ENCODE data around the gene ADAMTS17.

ADAMTS17 gene

DNA sequence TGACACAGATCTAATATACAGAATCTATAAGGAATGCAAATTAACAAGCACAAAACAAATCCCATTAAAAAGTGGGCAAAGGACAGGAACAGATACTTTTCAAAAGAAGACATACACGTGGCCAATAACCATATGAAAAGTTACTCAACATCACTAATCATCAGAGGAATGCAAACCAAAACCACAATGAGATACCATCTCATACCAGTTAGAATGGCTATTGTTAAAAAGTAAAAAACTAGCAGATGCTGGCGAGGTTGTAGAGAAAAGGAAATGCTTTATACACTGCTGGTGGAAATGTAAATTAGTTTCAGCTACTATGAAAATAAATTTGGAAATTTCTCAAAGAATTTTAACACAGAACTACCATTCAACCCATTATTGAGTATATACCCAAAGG, 50.7 kb downstream of the ADAMTS17 start:
- peaks cover 11% of the 10 kb centered on the region for H3K9me3 ChIP-seq (ENCODE audit: control insufficient read depth, insufficient read depth, low read depth, low read length)
- no peak overlapping the region for H3K27ac ChIP-seq (ENCODE audit: low read depth, low read length)
- H3K36me3 ChIP-seq (ENCODE audit: control insufficient read depth, insufficient read depth, low read length), result no peaks in the 10 kb centered on the region
- no peaks in the 10 kb centered on the region for H3K4me1 ChIP-seq (ENCODE audit: control insufficient read depth, insufficient read depth, low read length)
- H3K4me3 ChIP-seq (ENCODE audit: low read depth, low read length), result no peak overlapping the region
- no peaks in the 10 kb centered on the region for H3K27me3 ChIP-seq (ENCODE audit: control insufficient read depth, insufficient read depth, low read length)
- no peak overlapping the region for H3K9ac ChIP-seq (ENCODE audit: low read length)

DNA sequence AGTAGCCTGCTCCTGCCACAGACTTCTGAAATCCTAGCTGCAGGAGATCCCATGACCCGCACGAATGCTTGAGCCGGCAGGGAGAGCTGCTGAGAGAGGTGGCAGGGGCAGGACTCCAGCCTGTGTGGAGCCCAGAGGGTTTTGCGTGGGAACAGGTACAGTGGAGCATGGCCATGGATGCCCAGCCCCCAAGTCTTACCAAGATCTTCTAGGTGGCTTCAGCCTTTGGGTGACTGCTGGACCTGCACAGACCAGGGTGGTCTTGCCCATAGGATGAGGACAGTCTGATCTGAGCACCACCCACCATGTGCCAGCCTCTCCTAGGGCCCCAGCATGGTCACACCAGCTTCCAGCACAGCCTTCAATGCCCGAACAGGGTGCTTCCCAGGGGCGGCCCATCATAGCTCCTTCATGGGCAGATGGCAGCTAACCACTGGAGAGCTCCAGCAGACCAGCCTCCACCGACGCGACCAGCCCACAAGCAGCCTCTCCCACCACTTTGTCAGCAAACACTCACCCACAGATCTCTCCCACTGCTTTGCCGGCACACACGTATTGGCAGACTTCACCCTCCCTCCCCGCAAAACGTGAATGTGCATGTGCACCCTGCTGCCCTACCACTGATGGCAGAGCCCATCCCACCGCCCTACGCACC, 56.0 kb downstream of the ADAMTS17 start:
- Histone ChIP-seq H3K27ac (ENCODE audit: low read depth, low read length) (no peak overlapping the region), H3K9me3 (ENCODE audit: control insufficient read depth, insufficient read depth, low read depth, low read length) (no peaks in the 10 kb centered on the region), H3K4me1 (ENCODE audit: control insufficient read depth, insufficient read depth, low read length) (no peaks in the 10 kb centered on the region), H3K4me3 (ENCODE audit: low read depth, low read length) (no peak overlapping the region), H3K27me3 (ENCODE audit: control insufficient read depth, insufficient read depth, low read length) (no peaks in the 10 kb centered on the region), H3K9ac (ENCODE audit: low read length) (no peak overlapping the region), H3K36me3 (ENCODE audit: control insufficient read depth, insufficient read depth, low read length) (no peaks in the 10 kb centered on the region)

DNA sequence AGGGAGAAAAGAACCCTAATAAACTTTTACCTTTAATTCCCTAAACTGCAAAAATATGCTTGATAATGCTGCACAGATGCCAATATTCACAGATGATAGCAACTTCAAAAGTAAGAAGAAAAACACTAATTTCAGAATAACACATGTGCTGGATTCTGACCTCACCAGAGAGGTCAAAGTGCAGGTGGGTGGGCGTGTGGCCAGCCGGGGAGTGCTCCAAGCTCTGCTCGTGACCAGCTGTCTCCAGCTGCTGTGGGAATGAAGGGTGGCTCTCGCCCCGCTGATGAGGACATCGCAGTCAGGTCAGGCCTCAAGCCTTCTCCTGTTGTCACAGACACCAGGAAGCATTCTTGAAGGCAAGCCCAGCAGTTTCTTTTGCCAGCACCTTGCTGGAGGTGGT, 57.1 kb downstream of the ADAMTS17 start:
- Histone ChIP-seq H3K4me1 (ENCODE audit: control insufficient read depth, insufficient read depth, low read length) (no peaks in the 10 kb centered on the region), H3K27me3 (ENCODE audit: control insufficient read depth, insufficient read depth, low read length) (no peaks in the 10 kb centered on the region), H3K9ac (ENCODE audit: low read length) (no peak overlapping the region), H3K4me3 (ENCODE audit: low read depth, low read length) (no peak overlapping the region), H3K9me3 (ENCODE audit: control insufficient read depth, insufficient read depth, low read depth, low read length) (no peaks in the 10 kb centered on the region), H3K36me3 (ENCODE audit: control insufficient read depth, insufficient read depth, low read length) (no peaks in the 10 kb centered on the region), H3K27ac (ENCODE audit: low read depth, low read length) (no peak overlapping the region)

DNA sequence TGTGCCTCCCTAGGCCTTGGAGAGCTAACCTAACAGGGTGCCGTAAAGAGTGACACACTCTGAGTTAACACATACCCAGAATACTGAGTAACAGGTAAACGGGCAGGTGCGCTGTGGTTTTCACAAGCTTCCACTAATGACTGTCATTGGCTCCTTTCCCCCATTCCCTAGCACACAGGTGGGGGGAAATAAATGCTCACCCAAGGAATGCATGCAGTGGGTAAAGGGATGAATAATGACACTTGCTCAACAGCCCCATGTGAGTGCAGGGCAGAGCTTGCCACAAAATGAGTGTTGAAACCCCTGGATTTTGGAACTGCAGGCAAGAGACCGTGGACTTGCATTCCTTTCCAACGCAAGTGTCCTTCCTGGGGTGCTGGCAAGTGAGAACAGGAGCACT, 57.6 kb downstream of the ADAMTS17 start:
- Histone ChIP-seq H3K36me3 (ENCODE audit: control insufficient read depth, insufficient read depth, low read length) (no peaks in the 10 kb centered on the region), H3K4me3 (ENCODE audit: low read depth, low read length) (no peak overlapping the region), H3K9ac (ENCODE audit: low read length) (no peak overlapping the region), H3K9me3 (ENCODE audit: control insufficient read depth, insufficient read depth, low read depth, low read length) (no peaks in the 10 kb centered on the region), H3K27me3 (ENCODE audit: control insufficient read depth, insufficient read depth, low read length) (no peaks in the 10 kb centered on the region), H3K4me1 (ENCODE audit: control insufficient read depth, insufficient read depth, low read length) (no peaks in the 10 kb centered on the region), H3K27ac (ENCODE audit: low read depth, low read length) (no peak overlapping the region)

DNA sequence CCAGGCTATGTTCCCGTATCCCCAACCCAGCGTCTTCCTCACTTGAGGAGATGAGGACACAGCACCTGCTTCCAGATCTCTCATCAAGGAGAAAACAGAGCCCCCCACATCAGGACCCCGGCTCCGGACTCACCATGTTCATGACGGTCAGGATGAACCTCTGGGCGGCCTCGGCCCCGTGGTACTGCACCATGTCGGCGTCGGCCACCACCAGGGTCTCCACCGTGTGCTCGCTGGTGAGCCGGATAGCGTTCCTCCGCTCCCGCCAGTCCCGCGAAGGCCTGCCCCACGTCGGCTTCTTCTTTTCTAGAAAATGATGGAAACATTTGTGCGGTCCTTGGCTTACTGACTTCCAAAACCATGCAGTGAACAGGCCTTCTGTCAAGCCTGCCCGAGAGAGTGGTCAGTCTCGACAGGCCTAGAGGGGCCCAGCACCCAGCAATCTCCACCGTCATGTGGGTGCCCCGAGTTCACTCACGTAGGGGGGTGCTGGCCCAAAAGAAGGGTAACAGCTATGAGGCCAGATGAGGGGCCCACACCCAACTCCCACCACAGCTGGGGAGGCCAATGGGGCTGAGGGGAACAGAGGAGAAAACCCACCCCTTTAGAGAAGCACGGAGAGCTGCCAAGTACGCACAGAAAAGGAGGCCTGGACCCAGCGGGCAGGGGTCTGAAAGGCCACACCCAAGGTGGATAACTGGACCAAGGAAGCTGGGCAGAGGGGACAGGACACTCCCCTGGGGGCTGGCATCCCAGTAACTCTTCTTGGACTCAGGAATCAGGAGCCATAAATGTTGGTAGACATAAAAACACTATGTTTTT, 60.5 kb downstream of the ADAMTS17 start:
- Histone ChIP-seq H3K36me3 (ENCODE audit: control insufficient read depth, insufficient read depth, low read length) (no peaks in the 10 kb centered on the region), H3K27me3 (ENCODE audit: control insufficient read depth, insufficient read depth, low read length) (no peaks in the 10 kb centered on the region), H3K9ac (ENCODE audit: low read length) (no peak overlapping the region), H3K4me3 (ENCODE audit: low read depth, low read length) (no peak overlapping the region), H3K27ac (ENCODE audit: low read depth, low read length) (no peak overlapping the region), H3K4me1 (ENCODE audit: control insufficient read depth, insufficient read depth, low read length) (no peaks in the 10 kb centered on the region), H3K9me3 (ENCODE audit: control insufficient read depth, insufficient read depth, low read depth, low read length) (no peaks in the 10 kb centered on the region)

DNA sequence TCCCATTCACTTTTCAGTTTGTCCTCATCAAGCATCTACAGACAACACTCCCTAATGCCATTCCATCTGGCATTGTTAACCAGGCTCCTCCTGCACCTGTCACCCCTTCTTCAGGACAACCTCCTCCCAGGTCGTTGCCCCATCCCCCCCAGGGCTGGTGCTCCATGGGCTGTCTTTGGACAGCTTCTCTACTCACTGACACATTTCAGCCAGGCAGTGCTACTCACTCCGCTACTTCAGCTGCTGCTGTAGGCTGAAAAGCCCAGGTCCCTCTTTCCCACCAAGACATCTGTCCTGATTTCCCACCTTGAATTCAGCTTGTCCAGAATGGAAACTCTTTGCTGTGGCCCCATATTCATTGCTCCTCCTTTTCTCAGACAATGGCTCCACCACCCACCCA, 61.9 kb downstream of the ADAMTS17 start:
- Histone ChIP-seq H3K27me3 (ENCODE audit: control insufficient read depth, insufficient read depth, low read length) (no peaks in the 10 kb centered on the region), H3K36me3 (ENCODE audit: control insufficient read depth, insufficient read depth, low read length) (no peaks in the 10 kb centered on the region)

DNA sequence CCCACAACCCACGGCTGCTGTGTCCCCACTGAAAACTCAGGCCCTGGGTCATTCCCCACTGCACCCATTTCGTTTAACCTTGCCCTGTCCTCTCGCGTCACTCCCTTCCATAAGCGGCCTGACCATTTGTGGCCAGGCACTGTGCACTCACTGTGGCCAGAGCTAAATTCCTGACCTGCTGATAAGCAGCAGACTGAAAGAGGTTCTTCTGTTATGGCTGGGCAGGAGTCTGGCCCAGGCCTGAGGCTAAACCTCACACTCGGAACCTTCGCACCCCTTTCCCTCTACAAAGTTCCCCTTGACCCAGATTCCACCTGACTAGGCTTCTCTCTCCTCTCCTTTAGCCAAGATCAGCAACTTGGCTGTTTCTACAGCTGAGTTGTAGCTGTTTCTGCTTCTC, 62.3 kb downstream of the ADAMTS17 start:
- Histone ChIP-seq H3K9ac (ENCODE audit: low read length) (no peak overlapping the region), H3K27ac (ENCODE audit: low read depth, low read length) (no peak overlapping the region), H3K36me3 (ENCODE audit: control insufficient read depth, insufficient read depth, low read length) (no peaks in the 10 kb centered on the region), H3K4me1 (ENCODE audit: control insufficient read depth, insufficient read depth, low read length) (no peaks in the 10 kb centered on the region), H3K27me3 (ENCODE audit: control insufficient read depth, insufficient read depth, low read length) (no peaks in the 10 kb centered on the region), H3K4me3 (ENCODE audit: low read depth, low read length) (no peak overlapping the region), H3K9me3 (ENCODE audit: control insufficient read depth, insufficient read depth, low read depth, low read length) (no peaks in the 10 kb centered on the region)

More for the DNA sequence above, 61.9 kb downstream of the ADAMTS17 start:
- Histone ChIP-seq H3K4me1 (ENCODE audit: control insufficient read depth, insufficient read depth, low read length) (no peaks in the 10 kb centered on the region), H3K9ac (ENCODE audit: low read length) (no peak overlapping the region), H3K4me3 (ENCODE audit: low read depth, low read length) (no peak overlapping the region), H3K27ac (ENCODE audit: low read depth, low read length) (no peak overlapping the region), H3K9me3 (ENCODE audit: control insufficient read depth, insufficient read depth, low read depth, low read length) (no peaks in the 10 kb centered on the region)

DNA sequence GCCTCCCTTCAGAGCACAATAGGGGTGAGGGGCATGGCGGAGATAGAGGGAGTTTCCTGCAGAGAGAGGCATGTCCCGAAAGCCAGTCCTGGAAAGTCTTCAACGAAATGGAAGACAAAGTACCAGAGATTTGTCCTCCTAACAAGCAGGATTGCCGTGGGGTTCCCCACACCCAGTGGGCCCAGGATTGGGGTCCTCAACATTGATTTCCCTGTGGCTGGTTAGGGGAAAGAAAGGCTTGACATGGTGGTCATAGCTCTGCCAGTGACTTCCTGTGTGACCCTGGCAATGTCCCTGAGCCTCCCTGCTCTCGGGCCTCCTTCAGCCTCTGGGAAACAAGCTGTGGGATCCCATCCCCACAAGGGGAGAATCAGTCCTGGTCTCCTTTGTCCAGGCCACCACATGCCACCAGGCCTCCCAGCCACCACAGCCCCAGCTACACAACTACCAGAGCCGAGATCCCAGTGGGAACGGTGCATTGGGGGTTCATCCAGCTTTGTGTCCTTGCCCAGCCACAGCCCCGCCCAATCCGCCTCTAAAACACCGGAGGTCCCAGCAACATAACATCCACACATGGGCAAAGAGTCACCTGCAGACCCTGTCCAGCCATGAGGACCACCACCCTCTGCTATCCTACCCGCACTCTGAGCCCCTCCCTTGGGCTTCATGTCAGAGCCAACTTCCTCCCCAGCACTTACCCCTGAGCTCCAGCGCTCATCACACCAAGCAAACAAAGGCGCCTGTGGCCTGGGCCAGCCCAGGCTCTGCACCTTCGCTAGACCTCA, 63.0 kb downstream of the ADAMTS17 start:
- Histone ChIP-seq H3K4me3 (ENCODE audit: low read depth, low read length) (no peak overlapping the region), H3K9ac (ENCODE audit: low read length) (no peak overlapping the region), H3K36me3 (ENCODE audit: control insufficient read depth, insufficient read depth, low read length) (no peaks in the 10 kb centered on the region), H3K9me3 (ENCODE audit: control insufficient read depth, insufficient read depth, low read depth, low read length) (peaks cover 3% of the 10 kb centered on the region; the same call in 1 of the 2 replicates), H3K4me1 (ENCODE audit: control insufficient read depth, insufficient read depth, low read length) (no peaks in the 10 kb centered on the region), H3K27ac (ENCODE audit: low read depth, low read length) (no peak overlapping the region), H3K27me3 (ENCODE audit: control insufficient read depth, insufficient read depth, low read length) (no peaks in the 10 kb centered on the region)

DNA sequence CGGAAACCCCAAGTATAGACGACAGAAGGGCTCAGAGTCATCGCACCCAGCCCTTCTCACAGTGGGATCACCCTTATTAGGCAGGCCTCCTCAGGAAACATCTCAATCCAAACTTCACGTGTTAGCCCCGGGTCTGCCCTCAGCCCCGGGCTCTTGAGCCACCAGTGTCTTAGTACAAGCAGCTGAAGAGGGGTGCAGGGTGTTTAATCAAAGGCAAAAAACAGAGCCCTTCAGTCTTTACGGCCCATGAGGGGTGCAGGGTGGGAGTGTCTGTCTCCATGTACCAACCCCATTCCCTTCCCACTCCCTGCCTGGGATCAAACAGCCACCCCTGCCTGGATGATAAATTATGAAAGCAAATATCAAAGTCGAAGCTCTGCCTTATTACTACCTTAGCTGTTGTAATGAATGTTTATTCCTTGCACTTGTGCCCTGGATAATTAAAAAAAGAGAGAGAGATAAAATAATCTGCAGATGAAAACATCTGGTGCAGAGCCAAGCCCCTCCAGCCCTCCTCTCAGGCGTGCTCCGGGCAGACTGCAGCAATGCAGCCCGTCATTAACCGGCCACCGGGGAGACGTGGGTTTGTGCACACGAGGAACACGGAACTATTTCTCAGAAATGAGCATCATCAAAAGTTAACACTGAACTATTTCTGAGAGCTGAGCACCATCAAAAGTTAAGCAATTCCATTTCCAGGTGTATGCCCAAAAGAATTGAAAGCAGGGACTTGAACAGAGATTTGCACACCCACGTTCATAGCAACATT, 64.5 kb downstream of the ADAMTS17 start:
- H3K4me3 ChIP-seq (ENCODE audit: low read depth, low read length), result no peak overlapping the region
- no peaks in the 10 kb centered on the region for H3K27me3 ChIP-seq (ENCODE audit: control insufficient read depth, insufficient read depth, low read length)
- H3K9ac ChIP-seq (ENCODE audit: low read length), result no peak overlapping the region
- H3K9me3 ChIP-seq (ENCODE audit: control insufficient read depth, insufficient read depth, low read depth, low read length), result peaks cover 11% of the 10 kb centered on the region
- H3K4me1 ChIP-seq (ENCODE audit: control insufficient read depth, insufficient read depth, low read length), result no peaks in the 10 kb centered on the region
- no peak overlapping the region for H3K27ac ChIP-seq (ENCODE audit: low read depth, low read length)
- H3K36me3 ChIP-seq (ENCODE audit: control insufficient read depth, insufficient read depth, low read length), result no peaks in the 10 kb centered on the region

DNA sequence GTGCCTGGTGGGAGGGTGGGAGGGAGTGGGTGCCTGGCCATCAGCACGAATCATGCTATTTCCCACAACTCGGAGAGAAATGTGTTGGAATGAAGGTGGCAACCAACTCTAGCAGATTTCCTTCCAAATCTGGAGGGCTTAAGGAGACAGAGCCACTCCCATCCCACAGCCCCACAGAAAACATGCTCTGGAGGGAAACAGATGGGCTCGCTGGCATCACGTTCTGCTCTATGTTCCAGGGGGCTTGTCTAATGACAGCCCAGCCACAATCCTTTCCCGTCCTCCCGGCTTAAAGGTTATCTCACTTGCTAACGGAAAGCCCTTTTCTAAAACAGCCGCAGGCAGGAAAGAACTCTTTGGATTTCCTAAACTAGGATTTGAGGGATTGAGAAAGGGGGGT, 65.3 kb downstream of the ADAMTS17 start:
- H3K36me3 ChIP-seq (ENCODE audit: control insufficient read depth, insufficient read depth, low read length), result no peaks in the 10 kb centered on the region

More for the DNA sequence above, 65.3 kb downstream of the ADAMTS17 start:
- Histone ChIP-seq H3K4me1 (ENCODE audit: control insufficient read depth, insufficient read depth, low read length) (no peaks in the 10 kb centered on the region), H3K27me3 (ENCODE audit: control insufficient read depth, insufficient read depth, low read length) (no peaks in the 10 kb centered on the region), H3K4me3 (ENCODE audit: low read depth, low read length) (no peak overlapping the region), H3K9me3 (ENCODE audit: control insufficient read depth, insufficient read depth, low read depth, low read length) (peaks cover 13% of the 10 kb centered on the region), H3K27ac (ENCODE audit: low read depth, low read length) (no peak overlapping the region), H3K9ac (ENCODE audit: low read length) (no peak overlapping the region)

All from HUES6 (cell line).